Upper lobe of right lung (tissue), 1 donor: ENCODE data around the gene GNG4. TPM values are rescaled to one million over a fixed set of nuclear protein-coding genes. Genes with fewer than 3 reads are reported as not detected.
"Not testable (repeated sequence)": the region's sequence is repeated elsewhere in the genome, so short reads cannot be mapped to it uniquely, and the experiment has no call there.

Experiments
- ATAC-seq: fragments of 200-7000 bp; cut with Tn5 transposase; one replicate; pipeline ENCODE4 v1.9.1; 2020; ENCODE audit warnings: mild to moderate bottlenecking, moderate library complexity
- DNase-seq: peaks from one replicate; pipeline ENCODE4 v3.0.0-alpha.2; 2020
- H3K27ac ChIP-seq: fragments of 200-600 bp; one replicate; pipeline ENCODE4 v1.8.0; 2022
- H3K27me3 ChIP-seq: fragments of 200-600 bp; one replicate; pipeline ENCODE4 v1.8.0; 2022; ENCODE audit warnings: mild to moderate bottlenecking
- H3K36me3 ChIP-seq: fragments of 200-600 bp; one replicate; pipeline ENCODE4 v1.8.0; 2022
- H3K4me1 ChIP-seq: fragments of 200-600 bp; one replicate; pipeline ENCODE4 v1.8.0; 2022
- H3K4me3 ChIP-seq: fragments of 200-600 bp; one replicate; pipeline ENCODE4 v1.8.0; 2022; ENCODE audit warnings: mild to moderate bottlenecking
- H3K9me3 ChIP-seq: fragments of 200-600 bp; one replicate; pipeline ENCODE4 v1.8.0; 2022
- CTCF ChIP-seq: fragments of 200-600 bp; IDR thresholded peaks from one replicate; pipeline ENCODE4 v1.8.0; 2022; ENCODE audit warnings: antibody characterized with exemption
- intact Hi-C: fragments of 100-400 bp; cut with DNase I; formaldehyde crosslinking; loops from one replicate; pipeline ENCODE4 v1.11.0; 2022
- total RNA-seq: library from RNA; stranded (reverse); fragmentation: NEBNext Ultra II Directional; extraction: Animal tissue kit (Norgen Biotek cat#: 25700); gene quantifications from one replicate; pipeline ENCODE4 v1.2.1, GENCODE V29; 2021
- donor health status: DM: no; HTN: yes; CAD: no; lungs with severe emphysema.

The GNG4 gene
- total RNA-seq, 1 donor from 2014 or later: not detected

GRCh38 chr1:235648954-235649367 lies 623 bp downstream of the GNG4 start:
- H3K9me3 ChIP-seq: no peaks in the 10 kb centered on the region
- intact Hi-C loops: no loop called here
- peaks cover 69% of the 10 kb centered on the region for H3K27me3 ChIP-seq
- DNase-seq: peak; percentile 82
- H3K27ac ChIP-seq: no peak overlapping the region
- peaks cover 12% of the 10 kb centered on the region for H3K4me1 ChIP-seq
- H3K4me3 ChIP-seq: peak overlapping the region; percentile 42
- H3K36me3 ChIP-seq: no peaks in the 10 kb centered on the region
- ATAC-seq: peak; percentile 87
- no peak for TF ChIP-seq CTCF

- Histone ChIP-seq H3K4me3 (no peak overlapping the region), H3K27me3 (peaks cover 64% of the 10 kb centered on the region), H3K4me1 (peaks cover 12% of the 10 kb centered on the region), H3K9me3 (no peaks in the 10 kb centered on the region), H3K27ac (no peak overlapping the region), H3K36me3 (no peaks in the 10 kb centered on the region)
- DNase-seq (no peak), ATAC-seq (no peak)
- TF ChIP-seq CTCF: no peak
- intact Hi-C loops: no loop called here
Measured at GRCh38 chr1:235648407-235648907, 1.1 kb downstream of the GNG4 start.

- H3K27ac ChIP-seq, intact Hi-C loops, DNase-seq, ATAC-seq, H3K4me3 ChIP-seq, H3K36me3 ChIP-seq, H3K9me3 ChIP-seq: not testable (repeated sequence)
- H3K27me3 ChIP-seq: peaks cover 54% of the 10 kb centered on the region
- H3K4me1 ChIP-seq: peaks cover 12% of the 10 kb centered on the region
Measured at GRCh38 chr1:235647537-235647936, 2.0 kb downstream of the GNG4 start.

GRCh38 chr1:235646463-235646862 lies 3.1 kb downstream of the GNG4 start:
- Histone ChIP-seq H3K27me3 (peaks cover 52% of the 10 kb centered on the region), H3K27ac (no peak overlapping the region), H3K36me3 (no peaks in the 10 kb centered on the region), H3K9me3 (no peaks in the 10 kb centered on the region), H3K4me1 (peaks cover 12% of the 10 kb centered on the region), H3K4me3 (no peak overlapping the region)
- no peak for DNase-seq
- no peak for TF ChIP-seq CTCF
- ATAC-seq: no peak
- intact Hi-C loops: no loop called here

GRCh38 chr1:235644693-235645305 lies 4.8 kb downstream of the GNG4 start:
- Histone ChIP-seq H3K4me3 (no peak overlapping the region), H3K27ac (no peak overlapping the region), H3K4me1 (peaks cover 9% of the 10 kb centered on the region), H3K9me3 (no peaks in the 10 kb centered on the region), H3K36me3 (no peaks in the 10 kb centered on the region), H3K27me3 (peaks cover 42% of the 10 kb centered on the region)
- DNase-seq (no peak), ATAC-seq (no peak)
- TF ChIP-seq CTCF: no peak
- intact Hi-C loops: no loop called here

- no peak for TF ChIP-seq CTCF
- DNase-seq: no peak
- peaks cover 42% of the 10 kb centered on the region for H3K27me3 ChIP-seq
Measured at GRCh38 chr1:235643837-235644692, 5.5 kb downstream of the GNG4 start.

More at GRCh38 chr1:235643837-235644692, 5.5 kb downstream of the GNG4 start:
- no peaks in the 10 kb centered on the region for H3K9me3 ChIP-seq
- no peaks in the 10 kb centered on the region for H3K36me3 ChIP-seq
- H3K27ac ChIP-seq: no peak overlapping the region
- no peak for ATAC-seq
- peaks cover 6% of the 10 kb centered on the region for H3K4me1 ChIP-seq
- intact Hi-C loops: no loop called here
- no peak overlapping the region for H3K4me3 ChIP-seq
